Measurements from ENCODE around the gene CDH23. TPM values are rescaled to one million over a fixed set of nuclear protein-coding genes. Genes with fewer than 3 reads are reported as not detected.

CDH23 gene
- total and polyA plus RNA-seq, 2 donors from 2014 or later: 1.1 to 6.4 TPM

DNA sequence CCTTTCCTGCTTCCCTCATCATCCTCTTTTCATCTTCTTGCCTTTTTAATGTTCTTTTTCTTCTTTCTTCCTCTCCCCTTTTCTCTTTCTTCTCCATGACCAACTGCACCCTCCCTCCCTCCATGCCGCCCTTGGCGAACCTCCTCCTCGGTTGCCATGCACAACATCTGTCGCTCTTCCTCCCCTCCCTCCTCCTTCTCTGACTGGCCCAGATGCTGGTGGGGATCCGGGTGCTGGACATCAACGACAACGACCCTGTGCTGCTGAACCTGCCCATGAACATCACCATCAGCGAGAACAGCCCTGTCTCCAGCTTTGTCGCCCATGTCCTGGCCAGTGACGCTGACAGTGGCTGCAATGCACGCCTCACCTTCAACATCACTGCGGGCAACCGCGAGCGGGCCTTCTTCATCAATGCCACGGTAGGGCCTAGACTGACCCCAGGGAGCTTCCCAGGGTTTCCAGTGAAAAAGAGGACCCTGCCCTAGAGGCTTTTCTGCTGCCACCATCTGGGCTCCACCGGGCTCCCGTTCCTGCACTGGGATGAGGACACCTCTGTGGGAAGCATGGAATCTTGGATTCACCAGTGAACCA lies 388.1 kb downstream of the CDH23 start:
- no peaks in the 10 kb centered on the region for H3K4me1 ChIP-seq (ENCODE audit: control insufficient read depth in 2 of 3, insufficient read depth in 2 of 3, low read depth in 1 of 3, low read length in 3 of 3)
- H3K4me3 ChIP-seq (ENCODE audit: low read length in 3 of 3): no peak overlapping the region
- no peaks in the 10 kb centered on the region for H3K9me3 ChIP-seq (ENCODE audit: control insufficient read depth in 2 of 3, insufficient read depth in 1 of 3, low read length in 3 of 3)
- H3K27ac ChIP-seq (ENCODE audit: low read depth in 2 of 2, low read length in 2 of 2): no peak overlapping the region
- TF ChIP-seq, protein P1, sequence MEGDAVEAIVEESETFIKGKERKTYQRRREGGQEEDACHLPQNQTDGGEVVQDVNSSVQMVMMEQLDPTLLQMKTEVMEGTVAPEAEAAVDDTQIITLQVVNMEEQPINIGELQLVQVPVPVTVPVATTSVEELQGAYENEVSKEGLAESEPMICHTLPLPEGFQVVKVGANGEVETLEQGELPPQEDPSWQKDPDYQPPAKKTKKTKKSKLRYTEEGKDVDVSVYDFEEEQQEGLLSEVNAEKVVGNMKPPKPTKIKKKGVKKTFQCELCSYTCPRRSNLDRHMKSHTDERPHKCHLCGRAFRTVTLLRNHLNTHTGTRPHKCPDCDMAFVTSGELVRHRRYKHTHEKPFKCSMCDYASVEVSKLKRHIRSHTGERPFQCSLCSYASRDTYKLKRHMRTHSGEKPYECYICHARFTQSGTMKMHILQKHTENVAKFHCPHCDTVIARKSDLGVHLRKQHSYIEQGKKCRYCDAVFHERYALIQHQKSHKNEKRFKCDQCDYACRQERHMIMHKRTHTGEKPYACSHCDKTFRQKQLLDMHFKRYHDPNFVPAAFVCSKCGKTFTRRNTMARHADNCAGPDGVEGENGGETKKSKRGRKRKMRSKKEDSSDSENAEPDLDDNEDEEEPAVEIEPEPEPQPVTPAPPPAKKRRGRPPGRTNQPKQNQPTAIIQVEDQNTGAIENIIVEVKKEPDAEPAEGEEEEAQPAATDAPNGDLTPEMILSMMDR (IDR thresholded peaks at IDR 0.05; ENCODE audit: borderline replicate concordance, extremely low read depth, insufficient read depth): no peak
- no peaks in the 10 kb centered on the region for H3K36me3 ChIP-seq (ENCODE audit: control insufficient read depth in 2 of 3, insufficient read depth in 3 of 3, low read length in 3 of 3)
- H3K9ac ChIP-seq (ENCODE audit: low read length in 3 of 3): no peak overlapping the region
- FAIRE-seq (no peak), DNase-seq (peak in 1 of 5 donors; percentile 39)
- intact Hi-C loops (cut with DNase I): no loop called here
- no peaks in the 10 kb centered on the region for H3K27me3 ChIP-seq (ENCODE audit: control insufficient read depth, insufficient read depth, low read length)

DNA sequence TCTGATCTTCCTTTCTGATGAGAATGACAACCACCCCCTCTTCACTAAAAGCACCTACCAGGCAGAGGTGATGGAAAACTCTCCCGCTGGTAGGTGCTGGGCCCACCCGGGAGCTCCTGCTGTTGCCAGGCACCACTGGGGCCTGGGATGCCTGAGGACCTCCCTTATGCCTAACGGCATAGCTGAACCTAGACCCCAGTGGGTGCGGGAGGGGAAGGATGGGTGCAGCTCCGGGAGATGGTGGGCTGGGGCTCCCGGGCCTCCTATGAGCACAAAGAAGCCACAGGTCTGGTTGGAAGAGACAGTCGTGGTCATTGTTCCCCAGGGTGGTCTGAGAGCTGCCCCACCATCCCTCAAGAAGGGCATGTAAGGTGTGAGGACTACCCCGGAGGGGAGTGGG lies 392.2 kb downstream of the CDH23 start:
- TF ChIP-seq, protein P1 (IDR thresholded peaks at IDR 0.05; ENCODE audit: borderline replicate concordance, extremely low read depth, insufficient read depth): no peak

DNA sequence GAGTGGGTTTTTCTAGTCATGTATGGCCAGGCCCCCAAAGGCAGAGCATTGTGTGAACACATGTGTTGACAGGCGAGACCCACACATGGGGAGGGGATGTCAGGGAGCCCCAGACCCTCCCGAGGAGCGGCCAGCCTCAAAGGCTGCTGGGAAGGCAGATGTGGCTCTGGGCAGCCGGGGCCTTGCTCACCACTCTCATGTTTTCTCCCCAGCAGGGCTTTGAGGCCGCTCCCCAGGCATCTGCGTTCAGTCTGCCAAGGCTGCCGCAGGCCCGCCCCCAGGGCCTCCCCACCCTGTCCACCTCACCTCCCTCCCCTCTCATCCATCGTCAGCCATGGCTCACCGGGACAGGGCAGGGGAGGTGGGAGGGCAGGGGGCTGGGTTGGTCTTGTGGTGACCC lies 393.2 kb downstream of the CDH23 start:
- Histone ChIP-seq H3K27me3 (ENCODE audit: control insufficient read depth, insufficient read depth, low read length) (no peaks in the 10 kb centered on the region), H3K27ac (ENCODE audit: low read depth in 2 of 2, low read length in 2 of 2) (no peak overlapping the region), H3K9me3 (ENCODE audit: control insufficient read depth in 2 of 3, insufficient read depth in 1 of 3, low read length in 3 of 3) (no peaks in the 10 kb centered on the region), H3K9ac (ENCODE audit: low read length in 3 of 3) (no peak overlapping the region), H3K36me3 (ENCODE audit: control insufficient read depth in 2 of 3, insufficient read depth in 3 of 3, low read length in 3 of 3) (no peaks in the 10 kb centered on the region), H3K4me1 (ENCODE audit: control insufficient read depth in 2 of 3, insufficient read depth in 2 of 3, low read depth in 1 of 3, low read length in 3 of 3) (no peaks in the 10 kb centered on the region), H3K4me3 (ENCODE audit: low read length in 3 of 3) (no peak overlapping the region)
- TF ChIP-seq, protein P1 (IDR thresholded peaks at IDR 0.05; ENCODE audit: borderline replicate concordance, extremely low read depth, insufficient read depth): no peak
- intact Hi-C loops (cut with DNase I): no loop called here
- no peak for FAIRE-seq
- no peak for DNase-seq

More for the DNA sequence above, 392.2 kb downstream of the CDH23 start:
- H3K36me3 ChIP-seq (ENCODE audit: control insufficient read depth in 2 of 3, insufficient read depth in 3 of 3, low read length in 3 of 3): no peaks in the 10 kb centered on the region
- intact Hi-C loops (cut with DNase I): no loop called here
- no peaks in the 10 kb centered on the region for H3K4me1 ChIP-seq (ENCODE audit: control insufficient read depth in 2 of 3, insufficient read depth in 2 of 3, low read depth in 1 of 3, low read length in 3 of 3)
- H3K4me3 ChIP-seq (ENCODE audit: low read length in 3 of 3): no peak overlapping the region
- DNase-seq (peak in 1 of 5 donors; percentile 38), FAIRE-seq (no peak)
- no peak overlapping the region for H3K9ac ChIP-seq (ENCODE audit: low read length in 3 of 3)
- H3K27me3 ChIP-seq (ENCODE audit: control insufficient read depth, insufficient read depth, low read length): no peaks in the 10 kb centered on the region
- H3K9me3 ChIP-seq (ENCODE audit: control insufficient read depth in 2 of 3, insufficient read depth in 1 of 3, low read length in 3 of 3): no peaks in the 10 kb centered on the region
- H3K27ac ChIP-seq (ENCODE audit: low read depth in 2 of 2, low read length in 2 of 2): no peak overlapping the region

Measured in kidney (tissue), 14 donors.